Liver (tissue), 9 donors: Measurements from ENCODE around the gene HPCAL1. TPM values are rescaled to one million over a fixed set of nuclear protein-coding genes. Genes with fewer than 3 reads are reported as not detected.

ENCODE experiments used
- DNase-seq: peaks from one replicate; pipeline ENCODE4 v3.0.0-alpha.2; 2017; ENCODE audit warnings: low spot score
- H3K27ac ChIP-seq, 2 donors: one replicate each; pipeline ENCODE4 v1.7.0; 2013; ENCODE audit warnings: inconsistent platforms in 2 of 2, low read length in 2 of 2, control low read depth in 1 of 2, low read depth in 1 of 2, mild to moderate bottlenecking in 1 of 2
- H3K27me3 ChIP-seq, 4 donors: one replicate each; pipeline versions ENCODE4 v1.6.1 to v1.7.0; 2013; ENCODE audit warnings: low read length in 3 of 4, inconsistent platforms in 1 of 4, mild to moderate bottlenecking in 1 of 4, moderate library complexity in 1 of 4; ENCODE audit not compliant: control insufficient read depth in 4 of 4, insufficient read depth in 4 of 4
- H3K36me3 ChIP-seq, 4 donors: one replicate each; pipeline versions ENCODE4 v1.6.1 to v1.7.0; 2013; ENCODE audit warnings: low read length in 3 of 4, mild to moderate bottlenecking in 3 of 4, low read depth in 1 of 4, moderate library complexity in 1 of 4; ENCODE audit not compliant: control insufficient read depth in 4 of 4, insufficient read depth in 3 of 4
- H3K4me1 ChIP-seq, 4 donors: one replicate each; pipeline versions ENCODE4 v1.6.1 to v1.7.0; 2013; ENCODE audit warnings: low read length in 3 of 4, mild to moderate bottlenecking in 3 of 4, moderate library complexity in 1 of 4; ENCODE audit not compliant: control insufficient read depth in 4 of 4, insufficient read depth in 4 of 4
- H3K4me3 ChIP-seq, 3 donors: one replicate each; pipeline versions ENCODE4 v1.6.1 to v1.7.0; 2013; ENCODE audit warnings: low read length in 3 of 3, control low read depth in 1 of 3, low read depth in 1 of 3, mild to moderate bottlenecking in 1 of 3
- H3K9ac ChIP-seq, 2 donors: one replicate each; pipeline ENCODE4 v1.7.0; 2013; ENCODE audit warnings: low read length in 2 of 2, mild to moderate bottlenecking in 2 of 2, moderate library complexity in 2 of 2, control low read depth in 1 of 2, low read depth in 1 of 2
- H3K9me3 ChIP-seq, 4 donors: one replicate each; pipeline versions ENCODE4 v1.6.1 to v1.7.0; 2013; ENCODE audit warnings: low read length in 3 of 4; ENCODE audit not compliant: control insufficient read depth in 4 of 4
- ATF3 ChIP-seq: IDR thresholded peaks from 2 replicates; pipeline ENCODE4 v1.6.1; 2016; ENCODE audit warnings: antibody characterized with exemption
- FOXA1 ChIP-seq: IDR thresholded peaks from 2 replicates; pipeline ENCODE4 v1.6.1; 2016; ENCODE audit warnings: antibody characterized with exemption
- FOXA2 ChIP-seq: IDR thresholded peaks from 2 replicates; pipeline ENCODE4 v1.6.1; 2016; ENCODE audit warnings: antibody characterized with exemption
- GABPA ChIP-seq, 2 donors: IDR thresholded peaks in 1 of 2; conservative IDR thresholded peaks in 1 of 2; 2 replicates each; pipeline ENCODE4 v1.6.1; 2016; ENCODE audit warnings: antibody characterized with exemption in 2 of 2, mild to moderate bottlenecking in 1 of 2, moderate library complexity in 1 of 2
- HNF4A ChIP-seq, 2 donors: conservative IDR thresholded peaks; 2 replicates each; pipeline ENCODE4 v1.6.1; 2016; ENCODE audit warnings: antibody characterized with exemption in 2 of 2, mild to moderate bottlenecking in 2 of 2
- JUND ChIP-seq, 2 donors: IDR thresholded peaks; 2 replicates each; pipeline ENCODE4 v1.6.1; 2016; ENCODE audit warnings: antibody characterized with exemption in 2 of 2
- MAX ChIP-seq: IDR thresholded peaks from 2 replicates; pipeline ENCODE4 v1.6.1; 2016; ENCODE audit warnings: antibody characterized with exemption
- NR2F2 ChIP-seq: IDR thresholded peaks from 2 replicates; pipeline ENCODE4 v1.6.1; 2016; ENCODE audit warnings: antibody characterized with exemption
- RXRA ChIP-seq, 2 donors: IDR thresholded peaks; 2 replicates each; pipeline ENCODE4 v1.6.1; 2017 to 2018; ENCODE audit warnings: antibody characterized with exemption in 2 of 2, mild to moderate bottlenecking in 1 of 2
- SP1 ChIP-seq: IDR thresholded peaks from 2 replicates; pipeline ENCODE4 v1.6.1; 2018; ENCODE audit warnings: antibody characterized with exemption, mild to moderate bottlenecking
- YY1 ChIP-seq: IDR thresholded peaks from 2 replicates; pipeline ENCODE4 v1.6.1; 2016; ENCODE audit warnings: antibody characterized with exemption, mild to moderate bottlenecking
- ZBTB33 ChIP-seq: IDR thresholded peaks from 2 replicates; pipeline ENCODE4 v1.6.1; 2016; ENCODE audit warnings: antibody characterized with exemption
- WGBS: extraction: QIAGEN DNeasy Blood & Tissue Kit; methylation state at CpG from one replicate; pipeline ENCODE4 v1.1.7; 2013; 5-methylcytosine and 5-hydroxymethylcytosine counted together
- polyA plus RNA-seq, 2 donors: library from polyadenylated mRNA; stranded (reverse) in 1 of 2; unstranded in 1 of 2; fragments of 200-250 nt in 1 of 2; fragments of >200 nt in 1 of 2; fragmentation: Nextera tagmentation in 1 of 2; extraction: Ambion mirVana in 1 of 2; gene quantifications; one replicate each; pipeline versions ENCODE4 v1.2.1 to v1.2.3, GENCODE V29; 2013 to 2015
- total RNA-seq, 2 donors: library from RNA; depleted of rRNA; stranded (reverse); fragments of >200 nt; gene quantifications; one replicate each; pipeline ENCODE4 v1.2.3, GENCODE V29; 2014
- TF ChIP-seq, protein P1 (sequence below): IDR thresholded peaks from 2 replicates; pipeline ENCODE4 v1.6.1; 2016; ENCODE audit warnings: antibody characterized with exemption, mild to moderate bottlenecking
- TF ChIP-seq, protein P2 (sequence below): fragments of 150-350 bp; IDR thresholded peaks from 2 replicates; pipeline ENCODE4 v1.5.1; 2017; ENCODE audit warnings: improper control_type of control experiment, low read depth, low read length; ENCODE audit not compliant: missing input control
- donor health status: healthy.
- donor health status: healthy.
- donor health status: healthy.
- donor health status: healthy.
- donor health status: healthy.

The HPCAL1 gene
- total and polyA plus RNA-seq, 4 donors: 17.3 to 27.9 (median 22.9) TPM

- no peak overlapping the region for H3K27ac ChIP-seq
- 90% methylated on average over 14 of the region's 14 CpGs for WGBS
- no peaks in the 10 kb centered on the region for H3K27me3 ChIP-seq
- no peaks in the 10 kb centered on the region for H3K9me3 ChIP-seq
- no peak overlapping the region for H3K9ac ChIP-seq
- H3K36me3 ChIP-seq: peaks cover 0 to 4% (median 1%) of the 10 kb centered on the region in 4 donors
- no peak for TF ChIP-seq FOXA2
- TF ChIP-seq, protein P1, sequence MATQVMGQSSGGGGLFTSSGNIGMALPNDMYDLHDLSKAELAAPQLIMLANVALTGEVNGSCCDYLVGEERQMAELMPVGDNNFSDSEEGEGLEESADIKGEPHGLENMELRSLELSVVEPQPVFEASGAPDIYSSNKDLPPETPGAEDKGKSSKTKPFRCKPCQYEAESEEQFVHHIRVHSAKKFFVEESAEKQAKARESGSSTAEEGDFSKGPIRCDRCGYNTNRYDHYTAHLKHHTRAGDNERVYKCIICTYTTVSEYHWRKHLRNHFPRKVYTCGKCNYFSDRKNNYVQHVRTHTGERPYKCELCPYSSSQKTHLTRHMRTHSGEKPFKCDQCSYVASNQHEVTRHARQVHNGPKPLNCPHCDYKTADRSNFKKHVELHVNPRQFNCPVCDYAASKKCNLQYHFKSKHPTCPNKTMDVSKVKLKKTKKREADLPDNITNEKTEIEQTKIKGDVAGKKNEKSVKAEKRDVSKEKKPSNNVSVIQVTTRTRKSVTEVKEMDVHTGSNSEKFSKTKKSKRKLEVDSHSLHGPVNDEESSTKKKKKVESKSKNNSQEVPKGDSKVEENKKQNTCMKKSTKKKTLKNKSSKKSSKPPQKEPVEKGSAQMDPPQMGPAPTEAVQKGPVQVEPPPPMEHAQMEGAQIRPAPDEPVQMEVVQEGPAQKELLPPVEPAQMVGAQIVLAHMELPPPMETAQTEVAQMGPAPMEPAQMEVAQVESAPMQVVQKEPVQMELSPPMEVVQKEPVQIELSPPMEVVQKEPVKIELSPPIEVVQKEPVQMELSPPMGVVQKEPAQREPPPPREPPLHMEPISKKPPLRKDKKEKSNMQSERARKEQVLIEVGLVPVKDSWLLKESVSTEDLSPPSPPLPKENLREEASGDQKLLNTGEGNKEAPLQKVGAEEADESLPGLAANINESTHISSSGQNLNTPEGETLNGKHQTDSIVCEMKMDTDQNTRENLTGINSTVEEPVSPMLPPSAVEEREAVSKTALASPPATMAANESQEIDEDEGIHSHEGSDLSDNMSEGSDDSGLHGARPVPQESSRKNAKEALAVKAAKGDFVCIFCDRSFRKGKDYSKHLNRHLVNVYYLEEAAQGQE: no peak
- TF ChIP-seq MAX: no peak
- no peak for TF ChIP-seq NR2F2
- TF ChIP-seq YY1: no peak
- TF ChIP-seq, protein P2, sequence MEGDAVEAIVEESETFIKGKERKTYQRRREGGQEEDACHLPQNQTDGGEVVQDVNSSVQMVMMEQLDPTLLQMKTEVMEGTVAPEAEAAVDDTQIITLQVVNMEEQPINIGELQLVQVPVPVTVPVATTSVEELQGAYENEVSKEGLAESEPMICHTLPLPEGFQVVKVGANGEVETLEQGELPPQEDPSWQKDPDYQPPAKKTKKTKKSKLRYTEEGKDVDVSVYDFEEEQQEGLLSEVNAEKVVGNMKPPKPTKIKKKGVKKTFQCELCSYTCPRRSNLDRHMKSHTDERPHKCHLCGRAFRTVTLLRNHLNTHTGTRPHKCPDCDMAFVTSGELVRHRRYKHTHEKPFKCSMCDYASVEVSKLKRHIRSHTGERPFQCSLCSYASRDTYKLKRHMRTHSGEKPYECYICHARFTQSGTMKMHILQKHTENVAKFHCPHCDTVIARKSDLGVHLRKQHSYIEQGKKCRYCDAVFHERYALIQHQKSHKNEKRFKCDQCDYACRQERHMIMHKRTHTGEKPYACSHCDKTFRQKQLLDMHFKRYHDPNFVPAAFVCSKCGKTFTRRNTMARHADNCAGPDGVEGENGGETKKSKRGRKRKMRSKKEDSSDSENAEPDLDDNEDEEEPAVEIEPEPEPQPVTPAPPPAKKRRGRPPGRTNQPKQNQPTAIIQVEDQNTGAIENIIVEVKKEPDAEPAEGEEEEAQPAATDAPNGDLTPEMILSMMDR: no peak
- no peak for TF ChIP-seq GABPA (IDR thresholded peaks at IDR 0.05 in 1 of 2, conservative IDR thresholded peaks at IDR 0.05 in 1 of 2)
- TF ChIP-seq SP1: no peak
- TF ChIP-seq ATF3: no peak
- no peak for TF ChIP-seq JUND (IDR thresholded peaks at IDR 0.05)
- H3K4me3 ChIP-seq: no peak overlapping the region
- peaks cover 11 to 24% (median 20%) of the 10 kb centered on the region in 4 donors for H3K4me1 ChIP-seq
- DNase-seq: no peak
Measured at GRCh38 chr2:10395893-10396292, 93.2 kb downstream of the HPCAL1 start.

DNA sequence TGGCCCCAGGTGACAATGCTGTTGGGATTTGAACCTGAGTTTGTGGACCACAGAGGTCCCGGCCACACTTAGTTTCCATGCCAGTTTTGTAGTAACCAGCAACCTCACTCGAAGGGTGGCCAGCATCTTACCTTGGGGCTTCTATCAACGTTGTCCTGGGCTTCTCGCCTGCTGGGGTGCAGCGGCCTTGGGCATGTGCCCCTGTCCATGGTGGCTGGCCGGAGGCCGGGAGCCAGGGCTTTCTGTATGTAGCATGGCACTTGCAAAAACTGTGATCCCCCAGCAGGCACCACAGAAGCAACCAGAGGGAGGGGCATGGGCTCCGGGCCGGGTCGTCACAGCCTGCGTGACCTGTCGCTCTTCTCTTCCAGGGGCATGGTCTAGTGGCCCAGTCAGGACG, 93.8 kb downstream of the HPCAL1 start:
- Histone ChIP-seq H3K36me3 (peaks cover 0 to 4% (median 1%) of the 10 kb centered on the region in 4 donors), H3K9ac (no peak overlapping the region), H3K27ac (no peak overlapping the region), H3K4me1 (peaks cover 13 to 30% (median 23%) of the 10 kb centered on the region in 4 donors), H3K9me3 (no peaks in the 10 kb centered on the region), H3K4me3 (no peak overlapping the region), H3K27me3 (no peaks in the 10 kb centered on the region)
- DNase-seq: no peak
- TF ChIP-seq ATF3: no peak
- 93% methylated on average over 13 of the region's 13 CpGs for WGBS

DNA sequence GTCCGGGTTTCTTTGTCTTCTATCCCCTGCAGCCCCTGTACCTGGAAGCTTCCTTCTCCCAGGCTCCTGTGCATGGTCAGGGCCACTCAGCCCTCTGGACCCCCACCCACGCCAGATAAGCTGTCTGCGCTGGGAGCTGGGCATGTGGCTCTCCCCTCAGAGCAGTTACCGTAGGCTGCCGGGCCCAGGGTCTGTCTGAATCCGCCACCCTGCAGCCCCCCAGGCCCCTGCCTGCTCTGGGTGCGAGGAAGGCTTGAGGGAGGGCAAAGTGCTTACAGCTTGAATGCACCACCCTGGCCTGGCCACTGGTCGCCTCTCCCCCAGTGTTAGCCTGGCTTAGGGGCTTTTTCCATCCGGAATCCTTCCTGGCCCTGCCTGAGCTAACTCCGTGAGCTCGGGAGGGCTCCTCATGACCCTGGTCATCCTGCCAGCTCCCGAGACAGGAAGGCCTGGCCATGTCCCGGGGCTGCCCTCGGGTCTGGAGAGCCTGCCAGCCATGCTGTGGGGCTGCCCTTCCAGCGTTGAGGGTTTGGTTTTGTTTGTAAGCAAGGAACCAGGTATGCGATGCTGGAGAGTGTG, 94.7 kb downstream of the HPCAL1 start:
- no peak overlapping the region for H3K9ac ChIP-seq
- H3K36me3 ChIP-seq: peaks cover 0 to 4% (median 1%) of the 10 kb centered on the region in 4 donors
- no peak overlapping the region for H3K4me3 ChIP-seq
- H3K27ac ChIP-seq: no peak overlapping the region
- 88% methylated on average over 16 of the region's 16 CpGs for WGBS
- H3K9me3 ChIP-seq: no peaks in the 10 kb centered on the region
- no peak for DNase-seq
- H3K27me3 ChIP-seq: no peaks in the 10 kb centered on the region
- peaks cover 21 to 33% (median 27%) of the 10 kb centered on the region in 4 donors for H3K4me1 ChIP-seq
- no peak for TF ChIP-seq HNF4A (conservative IDR thresholded peaks at IDR 0.05)
- TF ChIP-seq RXRA (IDR thresholded peaks at IDR 0.05): no peak
- no peak for TF ChIP-seq YY1
- TF ChIP-seq ZBTB33: no peak
- TF ChIP-seq ATF3: no peak
- TF ChIP-seq, protein P1: no peak
- TF ChIP-seq NR2F2: no peak
- TF ChIP-seq FOXA1: no peak
